Activated CD4-positive, alpha-beta T cell treated with anti-CD3 and anti-CD28 coated beads, Interleukin-2, amount 50 U/mL, for 48 hours (primary cell): ENCODE results near the gene CENPX.
A peak's percentile ranks its signal among the peaks of the same experiment; 100 is the strongest.
"Not testable (repeated sequence)": the region's sequence is repeated elsewhere in the genome, so short reads cannot be mapped to it uniquely, and the experiment has no call there.

Experiments used
- DNase-seq, 2 experiments: peaks; one replicate each; pipeline ENCODE4 v3.0.0-alpha.2; 2020

The CENPX gene

GRCh38 chr17:81995463-81996231 lies 27.0 kb downstream of the CENPX start:
- no peak for DNase-seq

DNA sequence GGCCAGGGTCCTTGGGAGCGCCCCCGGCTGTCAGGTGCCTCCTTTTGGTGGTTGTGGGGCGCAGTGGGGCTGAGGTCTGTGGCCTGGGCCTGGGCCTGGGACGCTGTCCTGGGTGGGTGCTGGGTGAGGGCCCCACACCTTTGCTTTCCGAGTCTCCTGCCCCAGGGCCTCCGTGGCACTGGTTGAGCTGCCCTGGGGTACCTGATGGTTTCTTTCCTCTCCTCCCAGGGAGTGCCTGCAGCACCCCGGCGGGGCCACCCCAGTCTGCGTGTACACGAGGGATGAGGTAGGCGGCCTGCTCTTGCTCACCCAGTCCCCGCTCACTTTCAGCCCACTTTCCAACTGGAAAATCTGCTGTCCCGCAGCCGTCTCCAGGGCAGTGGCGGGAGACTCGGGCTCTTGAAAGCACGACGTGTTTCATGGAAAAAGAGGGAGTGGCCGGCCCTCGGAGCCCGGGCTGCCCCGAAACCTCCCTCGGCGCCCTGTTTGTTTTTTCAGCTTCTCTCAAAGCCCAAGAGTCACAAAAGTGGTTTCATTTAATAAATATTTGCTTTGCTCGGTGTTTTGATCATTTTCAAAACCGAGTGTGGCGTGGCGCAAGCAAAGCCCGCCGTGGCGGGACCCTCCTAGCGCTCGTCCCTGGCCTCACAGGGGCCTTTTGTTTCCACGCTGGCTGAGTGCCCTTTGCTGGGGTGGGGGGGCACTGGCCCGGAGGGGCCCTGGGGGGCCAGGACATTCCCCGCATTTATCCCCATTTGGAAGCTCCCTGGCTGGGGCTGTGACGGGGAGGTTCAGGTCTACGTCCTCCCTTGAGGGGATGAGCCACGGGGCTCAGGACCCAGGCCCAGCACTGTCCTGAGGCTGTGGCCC lies 27.9 kb downstream of the CENPX start:
- no peak for DNase-seq

DNA sequence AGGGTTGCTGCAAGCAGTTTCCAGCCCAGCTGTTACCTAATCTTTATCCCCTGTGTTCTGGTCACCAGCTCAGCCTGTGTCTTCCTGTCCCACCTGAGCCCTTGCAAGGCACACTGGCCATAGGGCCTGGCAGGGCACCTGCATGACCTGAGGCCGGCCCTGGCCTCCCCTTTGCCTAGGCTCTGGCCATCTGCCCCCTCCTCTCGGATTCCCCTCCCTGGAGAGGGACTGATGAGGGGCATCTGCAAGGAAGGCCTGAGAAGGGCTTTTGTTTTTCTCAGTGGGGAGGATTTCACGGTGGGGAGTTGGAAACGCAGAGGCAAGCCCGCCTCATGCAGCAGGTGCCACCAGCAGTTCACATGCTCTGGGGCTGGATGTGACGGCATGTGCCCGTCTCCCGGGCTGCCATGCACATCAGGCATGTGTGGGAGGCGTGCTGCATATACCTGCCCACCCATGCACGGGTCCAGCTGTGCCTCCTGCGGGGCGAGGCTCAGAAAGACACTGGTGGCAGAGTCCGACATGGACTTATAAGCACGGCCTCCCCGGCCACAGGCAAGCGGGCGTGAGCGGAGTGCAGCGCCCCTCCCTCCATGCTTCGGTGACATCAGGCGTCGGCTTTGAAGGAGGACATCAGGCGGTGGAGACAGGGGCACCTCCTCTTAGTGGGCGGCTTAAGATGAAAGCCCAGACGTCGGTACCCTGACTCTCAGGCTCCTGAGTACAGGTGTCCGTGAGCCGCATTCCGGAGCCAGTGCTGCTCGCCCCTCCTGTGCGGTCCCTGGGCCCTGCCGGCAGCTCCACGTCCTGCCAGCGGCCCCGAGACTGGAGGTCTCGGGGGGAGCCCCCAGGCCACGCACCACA lies 28.7 kb downstream of the CENPX start:
- no peak for DNase-seq

GRCh38 chr17:81992306-81993102 lies 30.2 kb downstream of the CENPX start:
- no peak for DNase-seq

- DNase-seq: no peak
Observed at GRCh38 chr17:81991684-81992305, 30.9 kb downstream of the CENPX start.

DNA sequence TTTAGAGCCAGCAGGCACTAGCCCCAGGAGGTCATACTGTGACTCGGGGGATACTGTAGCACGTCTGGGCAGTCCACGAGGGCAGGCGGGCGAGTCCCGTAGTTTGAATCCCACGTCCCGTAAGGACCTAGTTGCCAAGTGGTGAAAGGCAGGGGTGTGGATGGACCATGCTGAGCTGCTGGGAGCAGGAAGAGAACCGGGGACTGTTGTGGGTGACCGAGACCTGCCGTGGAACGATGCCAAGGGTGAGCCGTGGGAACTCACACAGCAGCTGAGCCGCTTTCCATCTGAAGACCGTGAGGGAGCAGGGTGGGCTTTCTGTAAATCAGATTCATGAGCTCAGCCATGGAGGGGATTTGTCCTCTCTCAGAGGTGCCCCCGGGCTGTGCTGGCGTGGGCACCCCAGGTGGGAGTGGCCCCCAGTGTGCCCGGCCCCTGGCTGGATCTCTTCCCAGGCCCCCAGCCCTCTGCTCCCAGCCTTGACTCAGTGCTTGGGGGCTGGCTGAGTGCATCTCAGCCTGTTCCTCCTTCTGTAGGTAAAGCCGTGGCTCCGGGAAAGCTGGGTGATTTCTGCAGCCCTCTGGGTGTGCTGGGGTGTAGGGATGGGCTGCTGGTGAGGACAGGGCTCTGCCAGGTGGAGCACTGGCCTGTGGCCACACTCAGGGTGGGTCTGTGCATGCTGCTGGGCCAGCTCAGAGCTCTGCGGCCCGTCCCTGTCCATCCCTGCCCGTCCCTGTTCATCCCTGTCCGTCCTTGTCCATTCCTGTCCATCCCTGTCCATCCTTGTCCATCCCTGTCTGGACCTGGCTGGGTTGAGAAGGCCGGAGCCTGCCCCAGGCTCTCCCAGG lies 31.6 kb downstream of the CENPX start:
- no peak for DNase-seq

DNA sequence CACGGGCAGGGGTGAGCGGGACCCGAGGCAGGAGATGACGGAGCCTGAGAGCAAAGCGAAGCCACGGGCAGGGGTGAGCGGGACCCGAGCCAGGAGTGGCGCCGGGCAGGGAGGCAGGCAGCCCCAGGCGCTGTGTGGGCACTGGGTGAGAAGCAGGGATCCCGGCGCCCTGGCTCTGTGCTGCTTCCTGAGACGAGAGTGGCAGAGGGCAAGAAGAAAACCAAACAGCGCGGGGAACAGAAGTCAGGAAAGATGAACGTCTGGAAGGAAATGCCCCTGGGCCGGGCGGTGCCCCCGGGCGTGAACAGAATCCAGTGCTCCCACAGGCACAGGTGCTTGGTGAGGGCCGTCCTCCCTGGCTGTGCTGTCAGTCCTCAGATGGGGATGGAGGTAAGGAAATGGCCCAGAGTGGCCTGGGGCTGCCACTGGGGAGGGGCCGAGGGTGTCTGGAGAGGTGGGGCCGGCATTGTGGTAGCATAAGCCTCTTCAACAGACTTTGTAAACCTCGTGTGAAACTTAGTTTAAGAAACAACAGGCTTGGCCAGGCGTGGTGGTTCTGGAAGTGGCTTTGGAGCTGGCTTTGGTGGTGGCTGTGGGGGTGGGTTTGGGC lies 35.4 kb downstream of the CENPX start:
- DNase-seq: no peak

DNA sequence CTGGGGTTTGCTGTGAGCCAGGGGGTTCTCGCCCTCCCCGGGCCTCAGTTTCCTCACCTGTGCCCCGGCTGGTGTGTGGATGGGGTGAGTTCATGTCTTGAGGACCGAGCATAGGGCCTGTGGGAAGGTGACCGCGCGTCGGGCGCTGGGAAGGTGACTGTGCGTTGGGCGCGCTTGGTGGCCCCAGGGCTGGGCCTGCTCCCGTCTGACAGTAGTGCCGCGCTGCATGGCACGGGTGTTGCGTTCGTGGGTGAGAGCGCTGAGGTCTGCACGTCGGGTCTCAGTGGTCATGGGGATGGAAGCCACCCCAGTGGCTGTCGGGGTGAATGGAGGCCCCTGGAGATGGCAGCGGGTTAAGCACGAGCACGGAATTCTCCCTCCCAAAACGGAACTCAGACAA lies 36.1 kb downstream of the CENPX start:
- DNase-seq: no peak

- no peak for DNase-seq
Observed at GRCh38 chr17:81984773-81985410, 37.8 kb downstream of the CENPX start.

GRCh38 chr17:81983639-81984373 lies 38.9 kb downstream of the CENPX start:
- no peak for DNase-seq

DNA sequence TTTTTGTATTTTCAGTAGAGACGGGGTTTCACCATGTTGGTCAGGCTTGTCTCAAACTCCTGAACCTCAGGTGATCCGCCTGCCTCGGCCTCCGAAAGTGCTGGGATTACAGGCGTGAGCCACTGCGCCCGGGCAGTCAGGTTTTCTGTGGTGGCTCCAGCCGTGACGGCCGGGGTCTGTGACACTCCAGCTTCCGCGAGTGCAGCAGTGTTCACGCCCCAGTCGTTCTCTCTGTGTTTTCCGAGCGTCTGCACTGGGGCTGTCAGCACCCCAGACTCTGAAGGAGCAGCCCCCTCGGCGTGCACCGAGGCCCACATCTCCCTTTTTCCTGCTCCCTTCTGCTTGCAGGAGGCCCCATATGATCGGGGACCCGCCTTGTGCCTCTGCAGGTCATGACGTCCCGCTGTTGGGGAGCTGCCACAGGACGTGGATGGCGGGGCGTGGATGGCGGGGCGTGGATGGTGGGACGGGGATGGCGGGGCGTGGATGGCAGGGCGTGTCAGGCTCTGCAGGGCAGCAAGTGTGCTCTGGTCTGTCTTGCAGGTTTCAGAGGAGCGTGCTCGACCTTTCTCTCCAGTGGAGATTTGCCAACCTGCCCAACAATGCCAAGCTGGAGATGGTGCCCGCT lies 39.6 kb downstream of the CENPX start:
- no peak for DNase-seq

DNA sequence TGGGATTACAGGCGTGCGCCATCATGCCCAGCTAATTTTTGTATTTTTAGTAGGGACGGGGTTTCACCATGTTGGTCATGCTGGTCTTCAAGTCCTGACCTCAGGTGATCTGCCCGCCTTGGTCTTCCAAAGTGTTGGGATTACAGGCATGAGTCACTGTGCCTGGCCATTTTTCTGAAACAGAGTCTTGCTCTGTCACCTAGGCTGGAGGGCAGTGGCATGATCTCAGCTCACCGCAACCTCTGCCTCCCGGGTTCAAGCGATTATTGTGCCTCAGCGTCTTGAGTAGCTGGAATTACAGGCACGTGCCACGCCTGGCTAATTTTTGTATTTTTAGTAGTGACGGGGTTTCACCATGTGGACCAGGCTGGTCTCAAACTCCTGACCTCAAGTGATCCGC lies 41.2 kb downstream of the CENPX start:
- not testable (repeated sequence) for DNase-seq

DNA sequence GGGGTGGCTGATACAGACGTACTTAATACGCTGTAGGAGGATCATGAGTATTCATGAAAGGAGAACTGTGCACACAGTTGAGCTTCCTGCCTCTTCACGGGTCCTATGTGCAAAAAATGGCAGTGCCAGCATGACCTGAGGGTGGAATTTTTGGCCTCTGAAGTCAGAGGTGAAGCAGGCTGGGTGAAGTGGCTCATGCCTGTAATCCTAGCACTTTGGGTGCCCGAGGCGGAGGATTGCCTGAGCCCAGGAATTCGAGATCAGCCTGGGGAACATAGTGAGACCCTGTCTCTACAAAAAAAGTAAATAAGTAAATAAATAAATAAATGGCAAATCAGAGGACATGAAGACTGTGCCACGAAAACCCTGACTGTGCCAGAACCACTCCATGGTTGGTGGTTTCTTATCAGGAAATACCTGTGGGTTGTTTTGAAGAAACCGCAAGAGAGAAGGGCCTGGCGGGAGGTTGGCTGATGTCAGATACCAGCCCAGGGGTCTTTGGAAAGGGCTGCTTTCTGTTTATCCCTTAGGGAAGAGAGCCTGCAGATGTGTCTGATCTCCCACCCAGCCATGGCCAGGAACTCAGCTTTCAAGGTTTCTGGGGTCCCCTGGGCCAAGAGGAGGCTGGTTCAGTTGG lies 41.9 kb downstream of the CENPX start:
- no peak for DNase-seq

- DNase-seq: no peak
Observed at GRCh38 chr17:81980122-81980521, 42.6 kb downstream of the CENPX start.

- DNase-seq: no peak
Observed at GRCh38 chr17:81978524-81979298, 44.0 kb downstream of the CENPX start.

GRCh38 chr17:81977211-81977808 lies 45.4 kb downstream of the CENPX start, which contains the start of gene ASPSCR1:
Gene ASPSCR1, plus strand, starts transcription at chr17:81977629. Its CDS starts 18 bp downstream, at chr17:81977647.
- peak; percentile 86 to 89 for DNase-seq
